CD4-positive, alpha-beta memory T cell (primary cell): Measurements from ENCODE around the gene RHBDF1. TPM values are rescaled to one million over a fixed set of nuclear protein-coding genes. Genes with fewer than 3 reads are reported as not detected.

Experiments used
- CTCF ChIA-PET: fragments of 350-600 bp; sonication (Branson Sonifier 250); formaldehyde crosslinking; loops from one replicate; lab custom pipeline; 2021; ENCODE audit warnings: inconsistent platforms; ENCODE audit not compliant: partially characterized antibody; lab: Charles Lee
- POLR2A ChIA-PET: fragments of 350-600 bp; sonication (Branson Sonifier 250); formaldehyde crosslinking; loops from one replicate; lab custom pipeline; 2021; ENCODE audit not compliant: partially characterized antibody; lab: Charles Lee
- DNase-seq, 5 donors: peaks; one replicate each; pipeline versions ENCODE4 v3.0.0 to v3.0.0-alpha.2; 2020 to 2022; ENCODE audit warnings: mixed read lengths in 1 of 5
- H3K27ac ChIP-seq: one replicate; pipeline ENCODE4 v1.7.0; 2013; ENCODE audit warnings: low read depth, low read length
- H3K27me3 ChIP-seq: 2 replicates; pipeline ENCODE4 v1.7.0; 2013; ENCODE audit warnings: mild to moderate bottlenecking, low read length, moderate library complexity; ENCODE audit not compliant: insufficient read depth
- H3K36me3 ChIP-seq: 2 replicates; pipeline ENCODE4 v1.7.0; 2013; ENCODE audit warnings: mild to moderate bottlenecking, low read length, moderate library complexity; ENCODE audit not compliant: insufficient read depth
- H3K4me1 ChIP-seq: 2 replicates; pipeline ENCODE4 v1.7.0; 2013; ENCODE audit warnings: mild to moderate bottlenecking, low read length, moderate library complexity; ENCODE audit not compliant: insufficient read depth
- H3K4me3 ChIP-seq, 2 donors: one replicate each; pipeline ENCODE4 v1.7.0; 2013; ENCODE audit warnings: low read length in 2 of 2, mild to moderate bottlenecking in 1 of 2
- H3K9me3 ChIP-seq, 2 donors: one replicate each; pipeline ENCODE4 v1.7.0; 2013; ENCODE audit warnings: low read length in 2 of 2, control low read depth in 1 of 2; ENCODE audit not compliant: control insufficient read depth in 1 of 2
- H3K27ac Mint-ChIP-seq, 7 donors: one replicate each; pipeline ENCODE4 v1.8.0; 2020 to 2021; ENCODE audit warnings: mixed read lengths in 7 of 7, mild to moderate bottlenecking in 6 of 7, inconsistent platforms in 3 of 7, moderate library complexity in 3 of 7
- H3K27me3 Mint-ChIP-seq, 2 donors: one replicate each; pipeline ENCODE4 v1.8.0; 2020 to 2021; ENCODE audit warnings: mixed read lengths in 2 of 2
- H3K36me3 Mint-ChIP-seq, 2 donors: one replicate each; pipeline ENCODE4 v1.8.0; 2020 to 2021; ENCODE audit warnings: mixed read lengths in 2 of 2, inconsistent platforms in 1 of 2, mild to moderate bottlenecking in 1 of 2
- H3K4me1 Mint-ChIP-seq, 4 donors: one replicate each; pipeline ENCODE4 v1.8.0; 2020 to 2021; ENCODE audit warnings: mixed read lengths in 4 of 4, mild to moderate bottlenecking in 1 of 4
- H3K4me3 Mint-ChIP-seq, 8 donors: one replicate each; pipeline ENCODE4 v1.8.0; 2020 to 2021; ENCODE audit warnings: mixed read lengths in 8 of 8, mild to moderate bottlenecking in 7 of 8, moderate library complexity in 6 of 8, inconsistent platforms in 3 of 8
- H3K9me3 Mint-ChIP-seq, 8 donors: one replicate each; pipeline ENCODE4 v1.8.0; 2020 to 2021; ENCODE audit warnings: mixed read lengths in 8 of 8, mild to moderate bottlenecking in 5 of 8, inconsistent platforms in 3 of 8, moderate library complexity in 1 of 8
- intact Hi-C: fragments of 100-400 bp; cut with micrococcal nuclease; formaldehyde crosslinking; loops from one replicate; pipeline ENCODE4 v1.15.1; 2023
- polyA plus RNA-seq, 2 donors: library from polyadenylated mRNA; unstranded; fragments of 300-500 nt; fragmentation: Illumina TruSeq; gene quantifications; one replicate each; pipeline ENCODE4 v1.2.3, GENCODE V29; 2021
- total RNA-seq, 2 experiments: library from RNA; stranded (reverse); gene quantifications; one replicate each; pipeline ENCODE4 v1.2.3, GENCODE V29; 2021

RHBDF1 gene
- total and polyA plus RNA-seq, 4 experiments from 2014 or later: not detected

GRCh38 chr16:94918-95265, 22.5 kb upstream of the RHBDF1 start:
- Mint-ChIP-seq H3K27ac (no peak overlapping the region), H3K4me3 (no peak overlapping the region), H3K36me3 (peaks cover 0 to 12% of the 10 kb centered on the region in 2 donors), H3K4me1 (peaks cover 3 to 6% (median 4%) of the 10 kb centered on the region in 4 donors), H3K27me3 (no peaks in the 10 kb centered on the region), H3K9me3 (no peaks in the 10 kb centered on the region)
- intact Hi-C loops: no loop called here
- DNase-seq: no peak
- Histone ChIP-seq H3K4me3 (no peak overlapping the region), H3K27ac (no peak overlapping the region), H3K36me3 (peaks cover 5% of the 10 kb centered on the region), H3K27me3 (no peaks in the 10 kb centered on the region), H3K4me1 (no peaks in the 10 kb centered on the region), H3K9me3 (no peaks in the 10 kb centered on the region)
- CTCF ChIA-PET: interaction anchor here (1.2 to 6.4 kb wide), 4 partner anchors 11 to 55 kb away, joined by 3 to 165 read pairs (median 23); no protein-coding TSS in a partner anchor
- POLR2A ChIA-PET: interaction anchor here (1.0 kb wide), 1 partner anchor 29 kb away, joined by 3 read pairs; no protein-coding TSS in a partner anchor

- peaks cover 3 to 6% (median 4%) of the 10 kb centered on the region in 4 donors for H3K4me1 Mint-ChIP-seq
Observed at GRCh38 chr16:92431-93339, 20.3 kb upstream of the RHBDF1 start.

GRCh38 chr16:91484-91883, 19.1 kb upstream of the RHBDF1 start:
- H3K27ac Mint-ChIP-seq: no peak overlapping the region
- no peak overlapping the region for H3K27ac ChIP-seq
- H3K4me3 ChIP-seq: no peak overlapping the region
- H3K4me1 ChIP-seq: no peaks in the 10 kb centered on the region
- H3K27me3 Mint-ChIP-seq: no peaks in the 10 kb centered on the region
- peaks cover 0 to 17% of the 10 kb centered on the region in 2 donors for H3K36me3 Mint-ChIP-seq
- no peak for DNase-seq
- H3K27me3 ChIP-seq: no peaks in the 10 kb centered on the region
- intact Hi-C loops: no loop called here
- no peak overlapping the region for H3K4me3 Mint-ChIP-seq
- H3K4me1 Mint-ChIP-seq: no peaks in the 10 kb centered on the region
- no peaks in the 10 kb centered on the region for H3K9me3 Mint-ChIP-seq
- peaks cover 4% of the 10 kb centered on the region for H3K36me3 ChIP-seq
- ChIA-PET POLR2A (interaction anchor here (0.5 to 1.7 kb wide), 4 partner anchors 12 to 39 kb away, joined by 3 to 4 read pairs (median 3); partner anchors contain the start of genes POLR3K and SNRNP25), CTCF (interaction anchor here (2.4 kb wide), 1 partner anchor 25 kb away, joined by 12 read pairs; no protein-coding TSS in a partner anchor)
- no peaks in the 10 kb centered on the region for H3K9me3 ChIP-seq

More at GRCh38 chr16:92431-93339, 20.3 kb upstream of the RHBDF1 start:
- Histone ChIP-seq H3K27me3 (no peaks in the 10 kb centered on the region), H3K4me1 (no peaks in the 10 kb centered on the region), H3K9me3 (no peaks in the 10 kb centered on the region), H3K4me3 (no peak overlapping the region), H3K27ac (no peak overlapping the region), H3K36me3 (peaks cover 7% of the 10 kb centered on the region)
- CTCF ChIA-PET: interaction anchor here (6.4 kb wide), 1 partner anchor 14 kb away, joined by 42 read pairs; no protein-coding TSS in a partner anchor
- Mint-ChIP-seq H3K27me3 (no peaks in the 10 kb centered on the region), H3K4me3 (no peak overlapping the region), H3K9me3 (no peaks in the 10 kb centered on the region), H3K27ac (peak overlapping the region in 1 of 7 donors; percentile 84), H3K36me3 (peaks cover 0 to 15% of the 10 kb centered on the region in 2 donors)
- POLR2A ChIA-PET: no interaction called here
- intact Hi-C loops: no loop called here
- DNase-seq: no peak

- DNase-seq: no peak
- intact Hi-C loops: no loop called here
- Mint-ChIP-seq H3K4me3 (no peak overlapping the region), H3K36me3 (peaks cover 4 to 28% of the 10 kb centered on the region in 2 donors), H3K27me3 (no peaks in the 10 kb centered on the region), H3K9me3 (no peaks in the 10 kb centered on the region), H3K4me1 (peaks cover 2 to 6% (median 4%) of the 10 kb centered on the region in 4 donors), H3K27ac (no peak overlapping the region)
- Histone ChIP-seq H3K4me1 (peaks cover 8% of the 10 kb centered on the region), H3K27me3 (no peaks in the 10 kb centered on the region), H3K9me3 (no peaks in the 10 kb centered on the region), H3K4me3 (no peak overlapping the region), H3K36me3 (peaks cover 4% of the 10 kb centered on the region), H3K27ac (no peak overlapping the region)
- ChIA-PET POLR2A (interaction anchor here (0.5 kb wide), 1 partner anchor 179 kb away, joined by 3 read pairs; no protein-coding TSS in a partner anchor), CTCF (interaction anchor here (1.1 to 2.4 kb wide), 2 partner anchors 17 to 24 kb away, joined by 3 to 12 read pairs; no protein-coding TSS in a partner anchor)
Observed at GRCh38 chr16:89391-90302, 17.2 kb upstream of the RHBDF1 start.

- H3K27ac Mint-ChIP-seq: no peak overlapping the region
- H3K27me3 Mint-ChIP-seq: no peaks in the 10 kb centered on the region
- ChIA-PET CTCF (interaction anchor here (1.1 kb wide), 1 partner anchor 18 kb away, joined by 3 read pairs; no protein-coding TSS in a partner anchor), POLR2A (no interaction called here)
- Histone ChIP-seq H3K36me3 (peaks cover 4% of the 10 kb centered on the region), H3K27me3 (no peaks in the 10 kb centered on the region), H3K4me3 (no peak overlapping the region), H3K4me1 (peaks cover 18% of the 10 kb centered on the region), H3K27ac (no peak overlapping the region), H3K9me3 (no peaks in the 10 kb centered on the region)
- peaks cover 9 to 16% (median 13%) of the 10 kb centered on the region in 4 donors for H3K4me1 Mint-ChIP-seq
- no peaks in the 10 kb centered on the region for H3K9me3 Mint-ChIP-seq
- DNase-seq: no peak
- intact Hi-C loops: no loop called here
- H3K4me3 Mint-ChIP-seq: no peak overlapping the region
- peaks cover 4 to 34% of the 10 kb centered on the region in 2 donors for H3K36me3 Mint-ChIP-seq
Observed at GRCh38 chr16:88613-89012, 16.2 kb upstream of the RHBDF1 start.

GRCh38 chr16:86483-86952, 14.1 kb upstream of the RHBDF1 start:
- ChIA-PET CTCF (interaction anchor here (0.8 to 1.4 kb wide), 3 partner anchors 10 to 21 kb away, joined by 4 to 5 read pairs (median 4); no protein-coding TSS in a partner anchor), POLR2A (no interaction called here)
- no peak overlapping the region for H3K27ac Mint-ChIP-seq
- H3K36me3 Mint-ChIP-seq: peaks cover 4 to 35% of the 10 kb centered on the region in 2 donors
- H3K36me3 ChIP-seq: peaks cover 4% of the 10 kb centered on the region
- H3K4me1 ChIP-seq: peaks cover 20% of the 10 kb centered on the region
- H3K9me3 ChIP-seq: no peaks in the 10 kb centered on the region
- DNase-seq: no peak
- no peaks in the 10 kb centered on the region for H3K27me3 ChIP-seq
- H3K27me3 Mint-ChIP-seq: no peaks in the 10 kb centered on the region
- no peak overlapping the region for H3K4me3 ChIP-seq
- H3K4me1 Mint-ChIP-seq: peaks cover 10 to 26% (median 19%) of the 10 kb centered on the region in 4 donors
- intact Hi-C loops: no loop called here
- H3K27ac ChIP-seq: no peak overlapping the region
- no peak overlapping the region for H3K4me3 Mint-ChIP-seq
- no peaks in the 10 kb centered on the region for H3K9me3 Mint-ChIP-seq
